Measurements from ENCODE around the gene SNAI3.
A peak's percentile ranks its signal among the peaks of the same experiment; 100 is the strongest.

Gene SNAI3

GRCh38 chr16:88686439-88687253 lies at the start of gene SNAI3:
TSS of gene SNAI3 (minus strand) at chr16:88686507. CDS start at chr16:88686406, 101 bp downstream.
- DNase-seq: peak; percentile 88

GRCh38 chr16:88736088-88736487 lies 49.8 kb upstream of the SNAI3 start:
- DNase-seq: no peak

- no peak for DNase-seq
These were observed 49.3 kb upstream of the SNAI3 start for GRCh38 chr16:88735616-88736015.

GRCh38 chr16:88735121-88735520 lies 48.8 kb upstream of the SNAI3 start:
- no peak for DNase-seq

GRCh38 chr16:88734361-88734728 lies 48.0 kb upstream of the SNAI3 start:
- DNase-seq: no peak

GRCh38 chr16:88733630-88734360 lies 47.5 kb upstream of the SNAI3 start:
- no peak for DNase-seq

GRCh38 chr16:88732961-88733294 lies 46.6 kb upstream of the SNAI3 start:
- no peak for DNase-seq

- no peak for DNase-seq
These were observed 46.1 kb upstream of the SNAI3 start for GRCh38 chr16:88732172-88732960.

GRCh38 chr16:88731699-88732098 lies 45.4 kb upstream of the SNAI3 start:
- no peak for DNase-seq

GRCh38 chr16:88730632-88731607 lies 44.6 kb upstream of the SNAI3 start:
- peak; percentile 67 for DNase-seq

- peak; percentile 80 for DNase-seq
These were observed 41.6 kb upstream of the SNAI3 start for GRCh38 chr16:88727871-88728270.

GRCh38 chr16:88726981-88727380 lies 40.7 kb upstream of the SNAI3 start:
- no peak for DNase-seq

- no peak for DNase-seq
These were observed 40.1 kb upstream of the SNAI3 start for GRCh38 chr16:88726408-88726749.

GRCh38 chr16:88725609-88726407 lies 39.5 kb upstream of the SNAI3 start:
- no peak for DNase-seq

GRCh38 chr16:88724855-88725555 lies 38.7 kb upstream of the SNAI3 start:
- no peak for DNase-seq

GRCh38 chr16:88723911-88724310 lies 37.6 kb upstream of the SNAI3 start:
- DNase-seq: no peak

GRCh38 chr16:88723507-88723887 lies 37.2 kb upstream of the SNAI3 start:
- no peak for DNase-seq

GRCh38 chr16:88722784-88723506 lies 36.6 kb upstream of the SNAI3 start:
- DNase-seq: no peak

- DNase-seq: no peak
These were observed 35.8 kb upstream of the SNAI3 start for GRCh38 chr16:88721815-88722755.

All from eye (tissue), 1 donor.